ENCODE data around the gene MSH5. TPM values are rescaled to one million over a fixed set of nuclear protein-coding genes. Genes with fewer than 3 reads are reported as not detected.

MSH5 gene
- total and polyA plus RNA-seq, 8 donors, result 2.2 to 17.4 (median 6.4) TPM

GRCh38 chr6:31749301-31750036, 9.7 kb downstream of the MSH5 start:
- ATAC-seq, result no peak
- FAIRE-seq, result no peak
- Histone ChIP-seq H3K4me3 (no peak overlapping the region), H3K4me1 (no peaks in the 10 kb centered on the region), H3K36me3 (no peaks in the 10 kb centered on the region), H3K9me3 (no peaks in the 10 kb centered on the region), H3K27ac (no peak overlapping the region), H3K27me3 (no peaks in the 10 kb centered on the region)
- no peak for DNase-seq
- WGBS, 2 donors, result 79 to 82% methylated on average over 8 of the region's 8 CpGs
- intact Hi-C loops (cut with DNase I), result no loop called here
- TF ChIP-seq CTCF (IDR thresholded peaks at IDR 0.05), result no peak

- FAIRE-seq (no peak), DNase-seq (no peak), ATAC-seq (no peak)
- Histone ChIP-seq H3K36me3 (no peaks in the 10 kb centered on the region), H3K27ac (no peak overlapping the region), H3K4me1 (no peaks in the 10 kb centered on the region), H3K4me3 (no peak overlapping the region), H3K9me3 (no peaks in the 10 kb centered on the region), H3K27me3 (no peaks in the 10 kb centered on the region)
- WGBS, 2 donors, result 75 to 81% methylated on average over 7 of the region's 7 CpGs
- no peak for TF ChIP-seq CTCF (IDR thresholded peaks at IDR 0.05)
- intact Hi-C loops (cut with DNase I), result no loop called here
Observed at GRCh38 chr6:31750411-31751022, 10.7 kb downstream of the MSH5 start.

GRCh38 chr6:31752739-31753319, 13.0 kb downstream of the MSH5 start:
- Histone ChIP-seq H3K27ac (no peak overlapping the region), H3K4me1 (no peaks in the 10 kb centered on the region), H3K9me3 (no peaks in the 10 kb centered on the region), H3K27me3 (no peaks in the 10 kb centered on the region), H3K4me3 (no peak overlapping the region), H3K36me3 (no peaks in the 10 kb centered on the region)
- FAIRE-seq (no peak), DNase-seq (no peak), ATAC-seq (no peak)
- TF ChIP-seq CTCF (IDR thresholded peaks at IDR 0.05), result no peak
- intact Hi-C loops (cut with DNase I), result no loop called here
- 52 to 65% methylated on average over 8 of the region's 8 CpGs for WGBS, 2 donors

- Histone ChIP-seq H3K27me3 (no peaks in the 10 kb centered on the region), H3K36me3 (no peaks in the 10 kb centered on the region), H3K9me3 (no peaks in the 10 kb centered on the region), H3K4me1 (no peaks in the 10 kb centered on the region), H3K27ac (no peak overlapping the region), H3K4me3 (no peak overlapping the region)
- no peak for ATAC-seq
- FAIRE-seq, result no peak
- intact Hi-C loops (cut with DNase I), result no loop called here
- no peak for TF ChIP-seq CTCF (IDR thresholded peaks at IDR 0.05)
- WGBS, 2 donors, result 79 to 85% methylated on average over 2 of the region's 2 CpGs
- DNase-seq, result no peak
Observed at GRCh38 chr6:31758281-31758680, 18.5 kb downstream of the MSH5 start.

GRCh38 chr6:31760790-31761189, 21.0 kb downstream of the MSH5 start:
- Histone ChIP-seq H3K4me3 (no peak overlapping the region), H3K9me3 (no peaks in the 10 kb centered on the region), H3K36me3 (no peaks in the 10 kb centered on the region), H3K27ac (no peak overlapping the region), H3K4me1 (no peaks in the 10 kb centered on the region), H3K27me3 (no peaks in the 10 kb centered on the region)
- no peak for FAIRE-seq
- 80 to 86% methylated on average over 5 of the region's 5 CpGs for WGBS, 2 donors
- intact Hi-C loops (cut with DNase I), result no loop called here
- DNase-seq, result no peak
- ATAC-seq, result no peak
- no peak for TF ChIP-seq CTCF (IDR thresholded peaks at IDR 0.05)
